ENCODE measurements around the gene ERV3-1.
"Not testable (repeated sequence)": the region's sequence is repeated elsewhere in the genome, so short reads cannot be mapped to it uniquely, and the experiment has no call there.

Gene ERV3-1

DNA sequence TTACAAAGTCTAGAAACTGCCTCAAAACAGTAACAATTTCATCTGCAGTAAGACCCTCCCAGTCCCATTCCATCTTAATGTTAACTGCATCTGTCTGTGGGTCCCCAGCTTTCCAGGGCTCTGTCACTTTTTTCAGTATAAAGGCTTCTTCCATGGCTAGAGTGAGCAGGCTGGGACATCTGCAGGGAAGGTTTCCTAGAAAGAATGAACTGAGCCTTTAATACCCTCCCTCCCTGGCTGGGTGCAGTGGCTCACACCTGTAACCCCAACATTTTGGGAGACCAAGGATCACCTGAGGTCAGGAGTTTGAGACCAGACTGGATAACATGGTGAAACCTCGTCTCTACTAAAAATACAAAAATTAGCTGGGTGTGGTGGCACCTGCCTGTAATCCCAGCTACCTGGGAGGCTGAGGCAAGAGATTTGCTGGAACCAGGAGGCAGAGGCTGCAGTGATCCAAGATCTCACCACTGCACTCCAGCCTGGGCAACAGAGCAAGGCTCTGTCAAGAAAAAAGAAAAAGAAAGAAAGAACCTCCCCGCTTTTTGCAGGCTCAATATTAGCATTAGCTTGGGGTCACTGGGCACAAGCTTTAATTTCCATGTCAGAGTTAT is 3.4 kb downstream of the ERV3-1 start:
- no peak overlapping the region for H3K4me3 ChIP-seq (ENCODE audit: low read depth, low read length)

DNA sequence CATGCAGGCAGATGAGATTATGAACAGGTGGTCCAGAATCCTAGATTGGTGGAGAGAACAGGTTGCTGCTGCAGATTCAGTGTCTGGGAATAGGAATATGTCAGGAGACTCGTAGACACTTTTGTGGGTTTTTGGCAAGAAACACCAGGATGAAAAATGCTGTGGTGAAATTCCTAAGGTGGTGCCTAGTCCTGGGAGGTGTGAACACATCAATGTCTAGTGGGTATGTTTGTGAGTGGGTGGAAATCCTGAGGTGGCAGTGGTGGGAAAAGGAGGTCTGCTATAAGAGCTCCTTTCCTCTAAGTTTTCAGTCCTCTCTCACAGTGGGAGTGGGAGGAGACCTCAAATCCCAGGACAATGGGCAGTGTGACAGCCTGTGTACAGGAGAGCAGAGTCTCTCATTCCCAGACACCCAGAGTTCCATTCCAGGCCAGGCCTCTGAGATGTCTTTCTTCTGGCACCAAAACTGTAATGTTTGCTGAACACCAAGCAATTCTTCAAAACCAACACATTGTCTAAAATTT is 5.1 kb downstream of the ERV3-1 start:
- no peak overlapping the region for H3K4me3 ChIP-seq (ENCODE audit: low read depth, low read length)

DNA sequence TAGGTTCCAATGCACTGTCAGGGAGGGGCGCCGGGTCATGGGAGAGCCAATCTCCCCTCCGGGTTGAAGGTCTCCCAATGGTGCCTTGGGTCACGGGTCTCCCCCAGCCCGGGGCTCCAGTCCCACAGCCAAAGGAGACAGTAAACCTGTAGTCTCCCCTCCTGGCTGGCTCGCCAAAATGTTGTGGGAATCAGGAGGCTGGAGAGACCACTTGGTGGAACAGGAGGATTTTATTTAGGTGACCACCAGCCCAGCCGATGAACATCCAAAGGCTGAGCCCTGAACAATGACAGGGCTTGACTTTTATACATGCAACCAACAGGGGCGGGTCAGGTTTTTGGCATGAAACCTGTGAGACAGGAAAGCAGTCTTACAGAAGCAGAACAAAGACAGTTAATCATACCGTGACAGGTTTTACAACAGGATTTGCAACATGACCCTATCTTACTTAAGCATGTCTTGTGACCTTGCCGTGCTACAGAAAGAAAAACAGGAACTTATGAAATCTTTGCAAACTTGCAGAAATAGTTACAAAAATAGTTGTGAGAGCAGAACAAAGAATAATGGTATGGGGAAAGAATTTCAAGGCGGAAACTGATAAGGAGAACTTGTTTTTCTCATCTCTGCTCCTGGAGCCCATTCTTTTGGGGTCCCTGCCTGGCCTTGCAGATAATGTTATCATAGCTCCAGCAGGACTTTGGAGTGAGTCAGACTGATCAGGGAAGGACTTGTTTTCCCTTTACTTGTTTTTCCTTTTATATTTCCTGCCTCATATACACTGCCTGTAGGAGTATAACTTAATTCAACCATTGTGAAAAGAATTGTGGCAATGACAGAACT is 7.1 kb downstream of the ERV3-1 start:
- H3K4me3 ChIP-seq (ENCODE audit: low read depth, low read length), result no peak overlapping the region

DNA sequence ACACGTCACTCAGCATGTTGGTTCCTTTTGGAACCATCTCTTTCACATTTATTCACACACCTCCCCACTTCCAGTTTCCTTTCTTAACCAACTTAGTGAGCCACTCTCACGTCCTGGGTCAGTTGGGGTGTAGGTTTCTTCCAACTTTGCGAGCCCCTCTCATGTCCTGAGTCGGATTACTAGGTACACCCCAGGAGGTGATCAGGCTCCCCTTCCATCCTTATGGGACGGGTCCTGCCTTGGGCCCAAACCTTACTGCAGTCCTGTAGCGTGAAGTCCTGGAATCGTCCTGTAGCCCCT is 7.7 kb downstream of the ERV3-1 start:
- no peak overlapping the region for H3K4me3 ChIP-seq (ENCODE audit: low read depth, low read length)

DNA sequence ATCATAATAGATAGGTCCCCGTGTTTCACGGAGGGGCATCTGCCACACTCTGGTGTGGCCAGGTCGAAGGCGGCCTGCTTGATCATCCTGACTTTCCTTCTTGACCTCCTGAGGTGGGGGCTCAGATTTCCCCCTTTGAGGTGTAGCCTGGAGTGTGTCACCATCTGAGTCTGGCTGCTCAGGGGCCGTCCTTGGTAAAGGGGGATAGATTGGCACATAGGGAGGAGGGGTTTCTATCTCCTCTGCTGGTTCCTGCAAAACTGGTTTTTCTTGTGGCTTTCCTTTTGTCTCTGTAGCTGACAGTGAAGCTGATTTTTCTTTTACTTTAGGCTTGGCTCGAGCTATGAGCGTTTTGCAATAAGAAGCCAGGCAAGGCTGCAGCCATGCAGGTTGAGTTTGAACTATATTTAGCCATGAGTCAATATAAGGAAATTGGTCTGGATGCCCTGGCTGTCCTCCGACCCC is 8.5 kb downstream of the ERV3-1 start:
- H3K4me3 ChIP-seq (ENCODE audit: low read depth, low read length), result no peak overlapping the region

DNA sequence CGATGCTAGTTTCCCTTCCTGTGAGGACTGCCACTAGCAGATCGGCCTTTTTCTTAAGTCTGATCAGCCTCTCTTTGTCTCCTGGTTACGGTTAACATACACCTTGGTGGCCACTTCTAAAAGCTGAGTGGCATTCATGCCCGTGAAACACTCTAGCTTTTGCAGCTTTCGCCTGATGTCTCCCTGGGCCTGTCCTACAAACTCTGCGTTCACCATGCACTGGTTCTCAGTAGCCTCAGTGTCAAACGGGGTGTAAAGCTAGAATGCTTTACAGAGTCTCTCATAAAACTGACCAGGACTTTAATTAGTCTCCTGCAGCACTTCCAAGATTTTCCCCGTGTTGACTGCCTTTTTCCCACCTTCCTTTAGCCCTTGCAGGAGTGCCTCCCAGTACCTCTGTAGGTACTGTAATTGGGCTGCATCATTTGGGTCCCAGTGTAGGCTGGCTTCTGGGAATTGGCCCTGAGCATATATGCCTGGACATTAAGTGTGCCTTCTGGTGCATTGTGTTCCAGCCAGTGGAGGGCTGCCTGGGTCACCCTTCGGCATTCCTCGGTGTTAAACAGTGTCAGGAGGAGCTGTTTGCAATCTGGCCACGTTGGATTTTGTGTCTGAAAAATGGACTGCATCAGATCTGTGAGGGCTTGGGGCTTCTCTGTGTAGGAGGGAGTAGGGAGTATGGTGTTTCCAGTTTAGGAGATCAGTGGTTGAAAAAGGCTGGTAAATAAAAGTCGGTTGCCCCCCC is 9.2 kb downstream of the ERV3-1 start:
- H3K4me3 ChIP-seq (ENCODE audit: low read depth, low read length), result no peak overlapping the region

DNA sequence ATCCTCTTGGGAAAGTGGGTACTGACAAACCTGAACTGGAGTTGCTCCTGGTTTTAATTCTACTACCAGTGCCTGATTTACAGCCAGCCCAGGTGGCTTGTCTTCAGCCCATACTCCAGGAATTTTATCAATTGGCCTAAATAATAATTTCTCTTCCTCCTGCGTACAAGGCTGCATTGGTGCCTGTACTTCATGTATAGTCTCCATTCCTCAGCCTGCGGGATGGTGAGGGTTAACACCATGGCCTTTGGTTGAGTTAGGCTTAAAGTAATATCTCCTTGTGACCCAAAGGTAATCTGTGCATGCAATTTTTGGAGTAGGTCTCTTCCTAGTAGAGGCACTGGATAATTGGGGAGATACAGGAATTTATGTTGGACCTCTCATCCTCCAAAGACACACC is 10.2 kb downstream of the ERV3-1 start:
- no peak overlapping the region for H3K4me3 ChIP-seq (ENCODE audit: low read depth, low read length)

DNA sequence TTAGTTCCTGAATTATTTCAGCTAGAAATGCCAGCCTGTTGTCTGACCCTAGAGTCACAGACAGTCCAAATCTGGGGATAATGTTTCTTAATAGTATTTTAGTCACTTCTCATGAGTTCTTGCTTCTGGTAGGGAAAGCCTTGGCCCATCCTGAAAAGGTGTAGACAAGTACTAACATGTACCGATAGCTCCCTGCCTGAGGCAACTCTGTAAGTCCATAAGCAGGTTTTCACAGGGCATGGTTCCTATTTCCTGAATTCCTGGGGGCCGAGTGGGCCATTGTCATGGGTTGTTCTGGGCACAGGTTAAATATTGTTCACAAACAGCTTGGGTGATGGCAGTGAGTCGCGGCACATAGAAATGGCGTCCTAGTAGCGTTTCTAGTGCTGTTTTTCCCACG is 12.6 kb downstream of the ERV3-1 start:
- H3K4me3 ChIP-seq (ENCODE audit: low read depth, low read length), result no peak overlapping the region

DNA sequence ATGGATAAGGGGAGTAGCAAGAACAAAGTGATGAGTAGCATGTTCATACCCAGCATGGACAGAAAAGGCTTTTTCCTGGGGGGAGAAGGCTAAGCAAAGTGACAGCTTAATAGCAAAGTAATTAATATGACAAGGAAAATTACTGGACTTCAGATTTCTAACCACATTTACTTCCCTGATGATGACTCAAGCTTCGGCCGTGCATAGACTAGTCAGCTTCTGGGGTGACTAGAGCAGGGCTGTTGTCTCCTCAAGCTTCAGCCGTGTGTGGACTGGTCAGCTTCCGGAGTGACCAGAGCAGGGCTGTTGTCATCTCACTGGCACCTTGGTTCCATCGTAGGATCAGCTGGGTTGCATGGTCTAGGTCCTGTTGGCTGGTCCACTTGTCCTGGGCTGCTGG is 13.5 kb downstream of the ERV3-1 start:
- no peak overlapping the region for H3K4me3 ChIP-seq (ENCODE audit: low read depth, low read length)

DNA sequence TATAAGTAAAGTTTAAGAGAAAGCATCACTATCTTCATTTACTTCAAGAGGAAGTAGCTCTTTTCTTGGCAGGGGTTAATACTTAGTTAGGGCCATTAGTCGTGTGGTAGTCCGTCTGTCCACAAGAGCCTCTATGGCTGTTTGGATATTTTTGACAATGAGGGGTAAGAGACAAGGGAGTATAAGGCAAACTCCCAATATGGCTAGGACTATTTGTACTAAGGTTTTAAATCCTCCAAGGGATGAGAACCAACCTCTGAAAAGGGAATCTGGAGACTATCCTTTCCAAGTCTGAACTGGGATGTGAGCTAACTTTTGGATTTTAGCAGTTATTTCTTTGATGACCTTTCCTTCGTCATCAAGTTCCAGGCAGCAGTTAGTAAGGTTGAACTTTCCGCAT is 15.6 kb downstream of the ERV3-1 start, which contains the start of gene ZNF117:
TSS of gene ZNF117 (minus strand) at position 101 of the 400 bp plus-strand sequence.
- no peak within 1 kb of the TSS for H3K4me3 ChIP-seq (ENCODE audit: low read depth, low read length)

DNA sequence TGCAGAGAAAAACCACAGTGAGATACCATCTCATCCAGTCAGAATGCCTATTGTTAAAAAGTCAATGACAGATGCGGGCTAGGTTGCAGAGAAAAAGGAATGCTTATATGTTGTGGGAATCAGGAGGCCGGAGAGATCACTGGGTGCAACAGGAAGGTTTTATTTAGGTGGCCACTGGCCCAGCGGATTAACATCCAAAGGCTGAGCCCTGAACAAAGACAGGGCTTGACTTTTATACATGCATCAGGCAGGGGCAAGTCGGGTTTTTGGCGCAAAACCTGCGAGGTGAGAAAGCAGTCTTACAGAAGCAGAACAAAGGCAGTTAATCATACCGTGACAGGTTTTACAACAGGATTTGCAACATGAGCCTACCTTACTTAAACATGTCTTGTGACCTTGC is 16.3 kb downstream of the ERV3-1 start:
- H3K4me3 ChIP-seq (ENCODE audit: low read depth, low read length), result no peak overlapping the region

DNA sequence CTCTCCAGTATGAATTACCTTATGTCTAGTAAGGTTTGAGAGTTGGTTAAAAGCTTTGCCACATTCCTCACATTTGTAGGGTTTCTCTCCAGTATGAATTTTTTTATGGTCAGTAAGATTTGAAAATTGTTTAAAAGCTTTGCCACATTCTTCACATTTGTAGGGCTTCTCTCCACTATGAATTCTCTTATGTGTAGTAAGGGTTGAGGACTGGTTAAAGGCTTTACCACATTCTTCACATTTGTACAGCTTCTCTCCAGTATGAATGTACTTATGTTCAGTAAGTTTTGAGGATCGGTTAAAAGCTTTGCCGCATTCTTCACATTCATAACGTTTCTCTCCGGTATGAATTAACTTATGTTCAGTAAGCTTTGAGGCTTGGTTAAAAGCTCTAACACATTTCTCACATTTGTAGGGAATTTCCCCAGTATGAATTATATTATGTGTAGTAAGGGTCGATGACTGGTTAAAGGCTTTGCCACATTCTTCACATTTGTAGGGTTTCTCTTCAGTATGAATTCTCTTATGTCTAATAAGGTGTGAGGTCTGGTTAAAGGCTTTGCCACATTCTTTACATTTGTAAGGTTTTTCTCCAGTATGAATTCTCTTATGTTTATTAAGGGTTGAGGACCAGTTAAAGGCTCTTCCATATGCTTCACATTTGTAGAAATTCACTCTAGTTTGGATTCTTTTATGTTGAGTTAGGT is 27.8 kb downstream of the ERV3-1 start:
- H3K4me3 ChIP-seq (ENCODE audit: low read depth, low read length), result no peak overlapping the region

DNA sequence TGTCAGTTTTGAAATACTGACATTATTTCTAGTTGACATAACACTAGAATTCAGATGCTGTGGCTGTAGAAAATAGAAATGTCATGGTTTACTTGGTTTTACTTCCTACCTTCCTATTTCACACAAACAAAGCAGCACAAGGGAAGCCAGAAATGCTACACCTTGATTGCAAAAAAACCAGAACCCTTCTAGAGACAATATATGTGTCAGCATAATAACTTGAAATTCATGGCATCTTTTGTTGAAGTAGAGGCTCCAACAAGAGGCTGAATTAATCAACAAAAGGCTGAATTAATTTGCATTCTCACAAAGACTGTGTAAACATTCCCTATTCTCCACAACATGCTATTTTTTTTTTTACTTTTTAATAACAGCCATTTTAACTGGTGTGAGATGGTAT is 40.9 kb downstream of the ERV3-1 start:
- no peak overlapping the region for H3K4me3 ChIP-seq (ENCODE audit: low read depth, low read length)

DNA sequence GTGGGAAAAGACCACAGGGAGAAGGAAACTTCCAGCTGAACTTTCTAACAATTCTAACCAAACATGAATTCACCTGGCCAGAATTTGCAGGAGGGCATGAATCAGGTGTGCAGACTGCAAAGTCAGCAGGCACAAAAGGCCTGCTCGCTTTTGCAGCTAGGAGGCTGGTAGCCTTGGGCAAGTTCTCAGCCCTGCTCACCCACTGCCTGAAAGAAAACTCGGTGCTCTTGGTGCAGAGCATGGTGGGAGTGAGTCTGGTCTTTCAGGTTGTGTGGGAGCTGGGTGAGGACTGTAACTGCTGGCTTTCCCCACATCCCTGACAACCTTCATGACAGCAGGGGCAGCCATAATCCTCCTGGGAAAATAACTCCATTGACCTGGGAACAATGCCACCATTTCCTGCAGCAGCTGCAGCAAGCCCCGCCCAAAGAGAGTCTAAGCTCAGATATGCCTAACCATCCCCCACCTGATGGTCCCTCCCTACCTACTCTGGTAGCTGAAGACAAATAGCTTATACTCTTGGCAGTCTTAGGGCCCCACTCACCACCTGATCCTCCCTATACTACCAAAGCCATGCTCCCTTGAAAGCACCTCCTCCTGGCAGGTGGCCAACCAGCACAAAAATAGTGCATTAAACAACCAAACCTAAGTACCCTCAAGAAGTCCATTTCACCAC is 47.3 kb downstream of the ERV3-1 start:
- H3K4me3 ChIP-seq (ENCODE audit: low read depth, low read length), result no peak overlapping the region

DNA sequence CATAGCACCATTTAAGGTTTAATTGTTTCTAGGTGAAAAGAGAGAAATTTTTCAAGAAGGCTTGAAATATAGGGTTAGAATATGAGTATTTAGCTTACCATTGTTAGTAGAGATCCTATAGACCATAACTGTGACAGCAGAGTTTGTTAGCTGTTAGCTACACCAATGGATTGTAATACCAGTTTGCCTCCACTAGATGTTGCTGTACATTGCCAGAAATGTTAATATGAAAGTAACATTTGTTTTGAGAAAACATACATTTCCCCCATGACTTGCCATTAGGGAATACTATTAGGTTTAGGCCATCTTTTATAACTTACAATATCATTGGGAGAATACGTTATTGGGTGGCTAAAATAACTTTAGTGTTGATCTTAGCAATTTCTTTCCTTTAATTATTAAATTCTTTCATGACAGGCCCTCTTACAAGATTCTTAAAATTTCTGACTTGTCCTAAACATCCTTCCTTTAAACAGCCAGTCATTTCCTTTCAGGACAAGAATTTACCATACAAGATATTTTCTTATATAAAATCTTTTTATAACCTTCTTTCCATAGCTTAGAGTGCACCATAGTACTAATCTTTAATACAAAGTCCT is 55.1 kb downstream of the ERV3-1 start:
- H3K4me3 ChIP-seq (ENCODE audit: low read depth, low read length), result no peak overlapping the region

DNA sequence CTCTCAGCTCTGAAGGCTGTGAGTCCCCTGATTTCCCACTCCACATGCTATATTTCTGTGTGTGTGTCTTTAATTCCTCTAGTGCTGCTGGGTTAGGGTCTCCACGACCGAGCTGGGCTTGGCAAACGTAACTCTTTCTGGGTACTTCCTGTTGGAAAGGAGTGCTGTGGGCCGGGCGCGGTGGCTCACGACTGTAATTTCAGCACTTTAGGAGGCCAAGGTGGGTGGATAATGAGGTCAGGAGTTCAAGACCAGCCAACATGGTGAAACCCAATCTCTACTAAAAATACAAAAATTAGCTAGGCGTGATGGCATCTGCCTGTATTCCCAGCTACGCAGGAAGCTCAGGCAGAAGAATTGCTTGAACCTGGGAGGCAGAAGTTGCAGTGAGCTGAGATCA is 55.8 kb downstream of the ERV3-1 start:
- H3K4me3 ChIP-seq (ENCODE audit: low read depth, low read length), result not testable (repeated sequence)

DNA sequence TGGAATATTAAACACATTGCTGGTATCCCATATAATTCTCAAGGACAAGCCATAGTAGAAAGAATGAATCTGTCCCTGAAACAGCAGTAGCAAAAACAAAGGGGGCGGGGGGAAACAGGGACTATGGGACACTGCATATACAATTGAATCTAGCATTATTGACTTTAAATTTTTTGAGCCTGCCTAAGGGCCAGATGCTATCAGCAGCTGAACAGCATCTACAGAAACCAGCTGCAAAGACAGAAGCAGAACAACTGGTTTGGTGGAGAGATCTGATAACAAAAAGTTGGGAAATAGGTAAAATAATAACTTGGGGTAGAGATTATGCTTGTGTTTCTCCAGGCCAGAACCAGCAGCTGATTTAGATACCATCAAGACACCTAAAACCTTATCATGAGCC is 57.7 kb downstream of the ERV3-1 start:
- not testable (repeated sequence) for H3K4me3 ChIP-seq (ENCODE audit: low read depth, low read length)

DNA sequence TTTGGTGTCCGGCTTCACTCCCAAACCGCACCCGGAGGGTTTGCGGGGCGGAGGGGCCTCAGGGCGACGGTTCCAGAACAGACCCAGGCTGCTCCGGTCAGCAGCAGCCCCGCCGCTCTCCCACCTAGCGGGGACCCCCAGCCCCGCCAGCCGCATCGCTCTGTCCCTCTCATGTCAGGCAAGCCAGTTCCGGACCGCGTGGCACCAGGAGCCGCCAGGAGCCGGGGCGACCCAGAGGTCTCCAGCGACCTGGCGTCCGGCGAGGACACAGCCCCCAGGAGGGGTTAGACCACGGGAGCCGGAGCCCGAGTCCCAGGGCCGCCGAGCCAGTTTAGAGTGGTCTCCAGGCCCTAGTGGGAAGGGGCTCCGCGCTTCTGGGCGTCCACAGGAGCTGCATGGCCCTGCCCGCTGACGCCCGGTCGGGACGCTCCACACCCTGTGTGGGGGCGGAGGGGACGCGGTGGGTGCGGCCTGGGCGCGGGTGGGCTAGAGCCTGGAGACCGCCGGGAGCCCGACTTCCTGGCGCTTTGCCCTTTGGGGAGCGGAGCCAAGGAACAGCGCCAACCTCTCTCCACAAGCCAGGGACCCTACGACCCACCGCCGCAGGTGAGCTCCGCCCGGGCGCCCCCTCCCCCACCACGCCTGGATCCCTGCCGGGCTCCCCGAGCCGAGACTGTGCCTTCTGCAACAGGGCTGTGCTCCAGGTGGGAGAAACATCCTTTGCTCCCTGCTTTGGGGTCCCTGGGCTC is 59.1 kb downstream of the ERV3-1 start:
- H3K4me3 ChIP-seq (ENCODE audit: low read depth, low read length), result peak overlapping the region; percentile 53

DNA sequence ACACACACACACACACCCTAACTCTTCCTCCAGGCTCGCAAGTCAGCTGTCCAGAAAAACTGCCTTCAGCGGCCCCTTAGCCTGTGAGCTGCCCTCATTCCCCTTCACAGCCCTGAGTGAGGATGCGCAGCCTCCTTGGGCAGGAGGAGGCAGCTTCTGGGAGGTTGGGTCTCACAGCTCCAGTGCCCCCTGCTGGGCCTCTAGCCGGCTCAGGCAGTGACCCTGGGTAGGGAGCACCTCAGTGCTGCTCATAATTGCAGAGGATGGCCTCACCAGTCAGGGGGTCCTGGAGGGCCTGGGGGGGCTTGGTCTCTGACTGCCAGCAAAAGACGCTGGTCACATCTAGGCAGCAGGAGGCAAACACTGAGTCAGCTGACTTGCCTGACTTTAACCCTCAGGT is 59.7 kb downstream of the ERV3-1 start:
- no peak overlapping the region for H3K4me3 ChIP-seq (ENCODE audit: low read depth, low read length)
